ENCODE data around the gene SQOR. TPM values are rescaled to one million over a fixed set of nuclear protein-coding genes. Genes with fewer than 3 reads are reported as not detected.

The SQOR gene
- total and polyA plus RNA-seq, 9 donors = 5.5 to 35.1 (median 11.8) TPM

DNA sequence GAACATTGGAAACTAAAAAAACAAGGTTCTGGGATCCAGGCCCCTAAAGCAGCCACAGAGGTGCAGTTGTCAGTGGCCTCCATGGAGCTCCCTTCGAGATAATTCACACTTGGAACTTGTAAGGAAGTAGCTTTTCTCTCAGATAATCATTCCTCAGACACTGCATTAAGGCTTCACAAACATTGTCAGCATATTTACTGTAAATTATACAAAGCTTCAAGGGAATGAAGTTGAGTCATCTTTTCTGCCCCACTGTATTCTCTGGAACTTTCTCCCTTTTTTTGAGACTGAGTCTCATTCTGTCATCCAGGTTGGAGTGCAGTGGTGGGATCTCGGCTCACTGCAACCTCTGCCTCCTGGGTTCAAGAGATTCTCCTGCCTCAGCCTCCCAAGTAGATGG is 40.5 kb upstream of the SQOR start:
- intact Hi-C loops (cut with DNase I) = no loop called here
- WGBS, 3 donors = 91 to 94% (median 93%) methylated on average over 2 of the region's 2 CpGs

GRCh38 chr15:45594835-45595530 is 39.8 kb upstream of the SQOR start:
- intact Hi-C loops (cut with DNase I) = no loop called here
- TF ChIP-seq, protein P1, sequence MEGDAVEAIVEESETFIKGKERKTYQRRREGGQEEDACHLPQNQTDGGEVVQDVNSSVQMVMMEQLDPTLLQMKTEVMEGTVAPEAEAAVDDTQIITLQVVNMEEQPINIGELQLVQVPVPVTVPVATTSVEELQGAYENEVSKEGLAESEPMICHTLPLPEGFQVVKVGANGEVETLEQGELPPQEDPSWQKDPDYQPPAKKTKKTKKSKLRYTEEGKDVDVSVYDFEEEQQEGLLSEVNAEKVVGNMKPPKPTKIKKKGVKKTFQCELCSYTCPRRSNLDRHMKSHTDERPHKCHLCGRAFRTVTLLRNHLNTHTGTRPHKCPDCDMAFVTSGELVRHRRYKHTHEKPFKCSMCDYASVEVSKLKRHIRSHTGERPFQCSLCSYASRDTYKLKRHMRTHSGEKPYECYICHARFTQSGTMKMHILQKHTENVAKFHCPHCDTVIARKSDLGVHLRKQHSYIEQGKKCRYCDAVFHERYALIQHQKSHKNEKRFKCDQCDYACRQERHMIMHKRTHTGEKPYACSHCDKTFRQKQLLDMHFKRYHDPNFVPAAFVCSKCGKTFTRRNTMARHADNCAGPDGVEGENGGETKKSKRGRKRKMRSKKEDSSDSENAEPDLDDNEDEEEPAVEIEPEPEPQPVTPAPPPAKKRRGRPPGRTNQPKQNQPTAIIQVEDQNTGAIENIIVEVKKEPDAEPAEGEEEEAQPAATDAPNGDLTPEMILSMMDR (IDR thresholded peaks at IDR 0.05) = no peak
- no peak for TF ChIP-seq EP300 (IDR thresholded peaks at IDR 0.05)
- no peak for TF ChIP-seq POLR2A (IDR thresholded peaks at IDR 0.05)
- Histone ChIP-seq H3K36me3 (no peaks in the 10 kb centered on the region), H3K9me3 (no peaks in the 10 kb centered on the region), H3K4me3 (no peak overlapping the region), H3K27ac (no peak overlapping the region), H3K27me3 (no peaks in the 10 kb centered on the region), H3K4me1 (ENCODE audit: insufficient read depth) (peaks cover 2% of the 10 kb centered on the region)
- DNase-seq = no peak
- 95 to 97% (median 96%) methylated on average over 2 of the region's 2 CpGs for WGBS, 3 donors

More for the DNA sequence above, 40.5 kb upstream of the SQOR start:
- no peaks in the 10 kb centered on the region for H3K36me3 ChIP-seq
- no peak overlapping the region for H3K4me3 ChIP-seq
- TF ChIP-seq, protein P1 (IDR thresholded peaks at IDR 0.05) = no peak
- TF ChIP-seq EP300 (IDR thresholded peaks at IDR 0.05) (no peak), POLR2A (IDR thresholded peaks at IDR 0.05) (no peak)
- DNase-seq = no peak
- H3K9me3 ChIP-seq = no peaks in the 10 kb centered on the region
- peaks cover 3% of the 10 kb centered on the region for H3K4me1 ChIP-seq (ENCODE audit: insufficient read depth)
- no peak overlapping the region for H3K27ac ChIP-seq
- no peaks in the 10 kb centered on the region for H3K27me3 ChIP-seq

GRCh38 chr15:45603881-45604280 is 30.9 kb upstream of the SQOR start:
- Histone ChIP-seq H3K4me1 (ENCODE audit: insufficient read depth) (no peaks in the 10 kb centered on the region), H3K27me3 (no peaks in the 10 kb centered on the region), H3K27ac (no peak overlapping the region), H3K9me3 (no peaks in the 10 kb centered on the region), H3K4me3 (no peak overlapping the region), H3K36me3 (no peaks in the 10 kb centered on the region)
- intact Hi-C loops (cut with DNase I) = loop anchor here in 1 of 4 donors (10.0 kb wide), 1 partner anchor 79 kb away; the partner anchor contains the start of gene SLC30A4
- 94 to 97% (median 97%) methylated on average over 3 of the region's 3 CpGs for WGBS, 3 donors
- no peak for DNase-seq
- TF ChIP-seq, protein P1 (IDR thresholded peaks at IDR 0.05) = no peak
- TF ChIP-seq POLR2A (IDR thresholded peaks at IDR 0.05) (no peak), EP300 (IDR thresholded peaks at IDR 0.05) (no peak)

GRCh38 chr15:45604326-45604725 is 30.5 kb upstream of the SQOR start:
- DNase-seq = no peak
- intact Hi-C loops (cut with DNase I) = loop anchor here in 1 of 4 donors (10.0 kb wide), 1 partner anchor 80 kb away; the partner anchor contains the start of gene SLC30A4
- no peak overlapping the region for H3K27ac ChIP-seq
- H3K27me3 ChIP-seq = no peaks in the 10 kb centered on the region
- H3K36me3 ChIP-seq = no peaks in the 10 kb centered on the region
- H3K9me3 ChIP-seq = no peaks in the 10 kb centered on the region
- WGBS, 3 donors = 86 to 91% (median 91%) methylated on average over 1 of the region's 1 CpG
- no peak overlapping the region for H3K4me3 ChIP-seq
- TF ChIP-seq EP300 (IDR thresholded peaks at IDR 0.05) (no peak), POLR2A (IDR thresholded peaks at IDR 0.05) (no peak)
- TF ChIP-seq, protein P1 (IDR thresholded peaks at IDR 0.05) = no peak
- no peaks in the 10 kb centered on the region for H3K4me1 ChIP-seq (ENCODE audit: insufficient read depth)
